ENCODE results near the gene OR2B3.
"Not testable (repeated sequence)": the region's sequence is repeated elsewhere in the genome, so short reads cannot be mapped to it uniquely, and the experiment has no call there.

OR2B3 gene, protein sequence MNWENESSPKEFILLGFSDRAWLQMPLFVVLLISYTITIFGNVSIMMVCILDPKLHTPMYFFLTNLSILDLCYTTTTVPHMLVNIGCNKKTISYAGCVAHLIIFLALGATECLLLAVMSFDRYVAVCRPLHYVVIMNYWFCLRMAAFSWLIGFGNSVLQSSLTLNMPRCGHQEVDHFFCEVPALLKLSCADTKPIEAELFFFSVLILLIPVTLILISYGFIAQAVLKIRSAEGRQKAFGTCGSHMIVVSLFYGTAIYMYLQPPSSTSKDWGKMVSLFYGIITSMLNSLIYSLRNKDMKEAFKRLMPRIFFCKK

DNA sequence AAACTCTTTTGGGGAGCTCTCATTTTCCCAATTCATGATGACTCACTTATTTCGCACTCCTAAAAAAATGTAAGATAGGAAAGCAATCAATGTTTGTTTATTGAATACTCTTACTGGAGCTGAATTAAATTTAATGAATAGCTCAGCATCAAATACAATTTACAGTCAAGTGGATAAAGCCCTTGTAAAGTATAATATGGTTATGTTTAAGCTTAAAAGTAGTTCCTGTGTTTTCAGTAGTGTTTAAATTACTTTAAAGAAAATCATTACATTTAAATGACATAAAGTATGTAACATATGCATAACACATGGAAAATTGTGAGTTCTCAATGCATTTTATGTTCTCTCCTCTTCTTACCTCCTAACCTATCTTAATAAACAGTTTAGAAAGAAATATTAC is at the start of gene OR2B3:
TSS of gene OR2B3 (minus strand) at position 101 of the 400 bp plus-strand sequence. CDS start at position 36, 65 bp downstream.
- no peak for DNase-seq (ENCODE audit: low read depth in 2 of 2)

DNA sequence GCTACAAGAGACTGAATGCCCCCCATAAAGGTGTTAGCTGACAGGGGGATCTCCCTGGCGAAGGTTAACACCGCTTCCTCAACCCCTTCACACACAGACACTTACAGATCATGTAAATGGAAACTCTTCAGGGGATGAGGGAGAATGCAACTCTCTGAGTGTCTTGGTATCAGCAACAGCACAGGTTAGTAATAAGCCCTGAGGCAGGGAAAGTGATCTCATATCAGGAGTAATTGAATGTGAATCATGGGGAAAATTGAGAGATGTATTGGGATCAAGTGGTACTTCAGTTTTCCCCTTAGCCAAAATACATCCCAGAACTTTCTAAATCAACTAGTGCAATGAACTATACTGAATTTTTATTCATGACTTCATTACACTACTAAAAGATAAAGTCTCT is 44.6 kb upstream of the OR2B3 start:
- no peak for DNase-seq (ENCODE audit: low read depth in 2 of 2)

DNA sequence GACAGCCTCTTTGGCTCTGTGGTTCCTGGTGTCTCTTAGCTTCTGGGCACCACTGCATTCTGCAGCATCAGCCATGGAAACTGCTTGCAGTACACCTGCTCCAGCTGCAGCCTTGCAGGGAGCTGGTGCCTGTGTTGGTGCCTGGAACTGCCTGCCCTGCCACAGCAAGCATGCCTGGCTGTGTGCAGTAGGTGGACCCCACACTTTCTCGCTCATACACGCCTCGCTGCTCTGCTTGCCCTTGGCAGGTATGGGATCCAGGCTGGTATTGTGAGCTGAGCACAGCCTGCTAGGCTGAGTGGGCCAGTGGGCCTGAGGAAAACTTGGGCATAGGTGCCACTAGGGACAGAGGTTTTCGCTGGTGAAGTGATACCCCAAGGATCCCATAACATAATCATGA is 43.5 kb upstream of the OR2B3 start:
- DNase-seq (ENCODE audit: low read depth in 2 of 2) = no peak

DNA sequence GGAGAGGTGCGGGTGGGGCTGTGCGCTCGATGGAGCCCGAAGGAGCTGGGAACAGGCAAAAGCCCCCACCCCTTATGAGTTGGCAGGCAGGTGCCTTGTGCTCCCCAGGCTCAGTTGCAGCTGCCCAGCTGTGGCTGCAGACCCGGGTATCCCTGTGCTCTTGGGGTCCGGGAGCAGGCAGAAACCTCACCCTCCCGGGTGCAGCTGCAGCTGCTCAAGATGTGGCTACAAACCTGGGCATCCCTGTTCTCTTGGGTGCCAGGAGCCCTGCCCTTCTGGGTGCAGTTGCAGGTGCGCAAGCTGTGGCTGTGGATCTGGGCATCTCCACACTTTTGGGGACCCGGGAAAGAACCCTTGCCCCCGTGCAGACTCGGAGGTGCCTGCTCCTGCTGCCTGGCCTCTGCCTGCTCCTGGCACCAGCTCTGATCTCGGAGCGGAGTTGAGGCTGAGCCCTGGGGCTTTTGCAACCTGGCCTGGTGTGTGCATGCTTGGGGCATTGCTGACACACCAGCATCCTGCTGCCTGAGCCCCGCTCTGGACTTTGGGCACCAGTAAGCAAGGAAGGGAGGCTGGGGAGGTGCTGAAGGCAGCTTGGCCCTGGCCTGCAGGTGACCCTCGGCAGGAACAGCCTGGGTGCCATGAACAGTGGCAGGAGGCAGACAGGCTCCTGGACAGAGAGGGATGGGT is 42.4 kb upstream of the OR2B3 start:
- DNase-seq (ENCODE audit: low read depth in 2 of 2) = no peak

DNA sequence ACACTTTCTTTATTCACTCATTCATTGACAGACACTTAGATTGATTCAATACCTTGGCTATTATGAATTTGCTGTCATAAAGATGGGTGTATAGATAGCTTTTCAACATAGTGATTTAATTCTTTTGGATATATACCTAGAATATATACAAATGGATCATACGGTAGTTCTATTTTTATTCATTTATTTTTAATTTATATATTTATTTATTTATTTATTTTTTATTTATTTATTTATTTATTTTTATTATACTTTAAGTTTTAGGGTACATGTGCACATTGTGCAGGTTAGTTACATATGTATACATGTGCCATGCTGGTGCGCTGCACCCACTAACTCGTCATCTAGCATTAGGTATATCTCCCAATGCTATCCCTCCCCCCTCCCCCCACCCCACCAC is 27.9 kb upstream of the OR2B3 start:
- not testable (repeated sequence) for DNase-seq (ENCODE audit: low read depth in 2 of 2)

DNA sequence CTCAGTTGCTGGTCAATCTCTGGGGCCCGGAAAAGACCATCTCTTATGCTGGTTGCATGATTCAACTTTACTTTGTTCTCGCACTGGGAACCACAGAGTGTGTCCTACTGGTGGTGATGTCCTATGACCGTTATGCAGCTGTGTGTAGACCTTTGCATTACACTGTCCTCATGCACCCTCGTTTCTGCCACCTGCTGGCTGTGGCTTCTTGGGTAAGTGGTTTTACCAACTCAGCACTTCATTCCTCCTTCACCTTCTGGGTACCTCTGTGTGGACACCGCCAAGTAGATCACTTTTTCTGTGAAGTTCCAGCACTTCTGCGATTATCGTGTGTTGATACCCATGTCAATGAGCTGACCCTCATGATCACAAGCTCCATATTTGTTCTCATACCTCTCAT is 25.0 kb upstream of the OR2B3 start:
- no peak for DNase-seq (ENCODE audit: low read depth in 2 of 2)

DNA sequence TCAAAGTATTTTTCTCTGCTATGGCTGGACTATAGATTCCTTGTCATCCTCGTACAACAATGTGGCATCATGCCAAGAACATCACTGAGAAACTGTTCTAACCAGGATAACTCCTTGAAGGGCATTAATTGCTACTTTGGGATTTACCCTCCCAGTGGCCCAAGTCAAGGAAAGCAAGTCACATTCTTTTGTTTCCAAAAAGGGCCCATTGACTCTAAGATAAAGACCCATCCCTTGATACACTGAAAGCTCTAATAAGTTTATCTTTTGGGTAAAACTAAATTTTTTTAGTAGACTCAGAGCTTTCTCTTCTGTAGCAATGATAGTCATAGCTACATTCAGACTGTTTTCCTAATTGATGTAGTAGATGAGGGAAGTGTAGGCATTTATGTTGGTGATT is 20.6 kb upstream of the OR2B3 start, which contains the start of gene OR2J3:
TSS of gene OR2J3 (plus strand) at position 301 of the 400 bp plus-strand sequence. CDS start 3,833 bp downstream, outside the sequence.
- no peak for DNase-seq (ENCODE audit: low read depth in 2 of 2)

DNA sequence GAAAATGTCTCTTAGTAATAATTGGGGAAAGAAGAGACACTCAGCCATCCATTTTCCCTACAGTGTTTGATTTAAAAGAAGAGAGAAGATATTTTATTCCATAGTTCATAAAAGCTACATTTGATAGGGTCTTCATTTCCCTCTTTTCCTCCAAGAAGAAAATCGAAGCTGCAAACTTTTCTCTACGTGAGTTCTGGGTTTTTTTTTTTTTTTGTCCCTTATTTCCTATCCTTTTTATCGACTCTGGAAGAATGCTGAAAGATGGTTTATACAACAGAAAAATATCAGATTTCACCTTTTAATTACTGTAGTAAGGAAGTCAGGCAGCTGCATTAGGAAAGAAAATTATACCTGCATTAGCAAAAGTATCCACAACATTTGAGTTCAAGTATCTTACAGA is 12.1 kb upstream of the OR2B3 start, which contains the start of gene OR2J1:
TSS of gene OR2J1 (plus strand) at position 301 of the 400 bp plus-strand sequence. CDS start 1,453 bp downstream, outside the sequence.
- no peak for DNase-seq (ENCODE audit: low read depth in 2 of 2)

DNA sequence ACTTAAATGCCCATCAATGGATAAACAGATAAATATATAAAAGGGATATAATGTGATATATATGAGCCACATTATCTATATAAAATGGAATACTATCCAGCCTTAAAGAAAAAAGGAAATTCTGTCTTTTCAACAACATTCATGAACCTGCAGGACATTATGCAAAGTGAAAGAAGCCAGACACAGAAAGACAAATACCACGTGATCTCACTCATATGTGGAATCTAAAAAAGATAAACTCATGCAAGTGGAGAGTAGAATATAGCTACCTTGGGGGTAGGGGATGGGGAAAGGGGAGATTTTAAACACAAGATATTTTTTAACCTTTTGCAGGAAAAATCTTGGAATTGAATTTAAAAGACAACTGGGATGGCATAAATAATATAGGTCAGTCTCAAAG is 10.7 kb upstream of the OR2B3 start:
- no peak for DNase-seq (ENCODE audit: low read depth in 2 of 2)

DNA sequence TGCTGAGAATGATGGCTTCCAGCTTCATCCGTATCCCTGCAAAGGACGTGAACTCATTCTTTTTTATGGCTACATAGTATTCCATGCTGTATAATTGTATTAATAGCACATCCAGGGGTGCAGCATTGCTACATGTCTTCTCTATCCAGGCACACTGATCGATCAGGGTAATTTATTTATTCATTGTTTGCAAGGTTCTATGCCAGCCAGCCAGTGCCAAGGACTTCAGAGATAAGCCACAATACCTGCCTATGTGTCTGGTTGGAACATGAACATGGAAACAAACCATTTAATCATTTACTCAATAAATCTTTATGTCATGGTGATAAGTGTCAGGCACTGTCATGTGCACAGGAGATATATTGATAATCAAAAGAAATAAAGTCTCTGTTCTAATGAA is 5.8 kb upstream of the OR2B3 start:
- no peak for DNase-seq (ENCODE audit: low read depth in 2 of 2)

DNA sequence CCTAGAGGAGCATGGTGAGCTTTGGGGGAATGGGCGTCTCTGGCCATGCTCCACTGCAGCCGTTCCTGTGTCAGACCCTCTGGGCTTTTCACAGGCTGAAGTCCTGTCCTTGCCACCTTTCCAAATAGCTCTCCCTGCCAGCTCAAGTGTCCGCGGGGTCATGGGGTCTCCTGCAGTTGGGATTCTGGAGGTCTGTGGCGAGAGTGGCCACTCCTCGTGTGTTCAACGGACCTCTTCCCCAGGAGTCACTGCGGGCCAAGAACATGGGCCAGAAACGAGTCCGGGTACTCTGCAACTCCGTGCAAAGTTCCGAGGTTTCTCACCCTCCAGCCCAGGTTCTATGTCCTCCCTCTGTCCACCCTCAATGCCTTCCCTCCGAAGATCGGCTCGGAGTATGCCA is 4.7 kb downstream of the OR2B3 start:
- DNase-seq (ENCODE audit: low read depth in 2 of 2) = no peak

DNA sequence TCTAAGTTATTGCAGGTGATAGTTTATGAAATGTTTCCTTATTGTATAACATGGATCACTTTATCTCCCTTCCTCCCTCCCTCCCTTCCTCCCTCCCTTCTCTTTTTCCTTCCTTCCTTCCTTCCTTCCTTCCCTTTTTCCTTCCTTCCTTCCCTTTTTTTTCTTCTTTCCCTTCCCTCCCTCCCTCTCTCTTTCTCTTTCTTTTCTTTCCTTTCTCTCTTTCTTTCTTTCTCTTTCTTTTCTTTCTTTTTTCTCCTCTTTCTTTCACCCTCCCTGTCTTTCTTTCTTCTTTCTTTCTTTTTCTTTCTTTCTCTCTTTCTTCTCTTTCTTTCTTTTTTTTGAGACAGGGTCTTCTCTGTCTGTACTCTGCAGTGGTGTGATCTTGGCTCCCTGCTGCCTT is 5.8 kb downstream of the OR2B3 start:
- DNase-seq (ENCODE audit: low read depth in 2 of 2) = no peak

DNA sequence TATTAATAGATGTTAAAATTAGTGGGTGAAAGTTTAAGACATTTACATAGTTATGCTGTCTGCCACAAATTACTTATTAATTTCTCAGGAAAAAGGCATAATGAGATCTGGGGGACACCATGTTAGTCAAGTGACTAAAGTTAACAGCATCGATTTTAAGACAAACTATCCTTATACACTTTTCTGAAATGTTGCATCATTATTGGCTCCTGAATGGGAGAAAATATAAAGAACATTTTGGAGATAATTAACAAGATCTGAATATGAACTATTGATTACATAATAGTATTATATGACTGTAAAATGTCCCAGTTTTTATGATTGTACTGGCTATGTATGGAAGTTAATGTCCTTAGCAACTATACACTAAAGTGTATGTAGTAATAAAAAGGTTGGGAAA is 7.9 kb downstream of the OR2B3 start:
- DNase-seq (ENCODE audit: low read depth in 2 of 2) = no peak

DNA sequence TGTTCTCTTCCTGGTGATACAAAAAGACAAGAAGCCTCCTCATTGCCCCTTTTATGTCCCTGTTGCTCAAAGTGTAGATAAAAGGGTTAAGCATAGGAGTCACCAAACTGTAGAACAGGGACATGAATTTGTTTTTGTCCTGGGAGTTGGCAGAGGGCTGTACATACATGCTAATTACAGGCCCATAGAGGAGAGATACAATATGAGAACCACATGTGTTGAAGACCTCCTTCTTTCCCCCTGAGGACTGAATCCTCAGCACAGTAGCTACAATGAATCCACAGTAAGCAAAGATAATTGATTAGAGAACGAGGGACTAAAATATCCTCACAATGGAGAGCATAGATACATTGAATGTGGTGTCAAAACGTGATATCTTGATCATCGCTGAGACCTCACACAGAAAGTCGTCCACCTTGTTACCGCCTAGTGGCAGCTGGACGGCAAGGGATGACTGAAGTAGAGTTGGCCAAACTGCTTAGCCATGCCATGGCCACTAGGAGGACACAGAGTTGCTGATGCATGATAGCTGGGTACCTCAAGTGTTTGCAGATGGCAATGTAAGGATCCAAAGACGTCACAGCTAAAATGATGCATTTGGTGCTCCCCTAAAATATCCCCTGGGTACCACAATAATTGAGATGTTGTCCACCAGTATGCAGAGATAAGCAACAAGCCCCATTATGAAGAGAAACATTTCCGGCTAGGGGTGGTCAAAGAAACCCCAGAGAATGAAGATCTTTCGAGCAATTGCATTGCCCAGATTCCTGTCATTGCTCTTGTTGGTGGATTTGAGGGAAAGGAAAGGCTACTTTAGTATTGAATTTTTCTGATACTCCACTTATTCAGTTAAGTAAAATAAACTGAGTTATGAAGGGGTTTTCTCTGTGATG is 15.0 kb downstream of the OR2B3 start:
- no peak for DNase-seq (ENCODE audit: low read depth in 2 of 2)

DNA sequence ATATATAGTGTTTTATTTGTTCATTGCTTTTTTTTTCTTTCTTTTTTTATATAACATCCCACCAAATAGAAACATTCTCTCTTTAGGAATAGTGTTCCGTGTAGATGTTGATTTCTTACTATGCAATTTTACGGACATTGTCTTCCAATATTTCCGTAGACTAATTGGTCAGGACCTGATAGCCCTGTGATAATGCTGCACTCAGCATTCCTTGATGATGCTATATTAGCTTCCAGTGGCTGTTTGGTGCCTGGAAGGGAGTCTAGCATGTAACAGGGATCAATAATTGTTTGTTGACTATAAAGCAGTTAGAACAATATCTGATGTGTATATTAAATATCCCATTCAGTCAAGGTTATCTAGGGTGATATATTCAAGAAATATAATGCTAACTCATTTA is 35.4 kb downstream of the OR2B3 start:
- DNase-seq (ENCODE audit: low read depth in 2 of 2) = no peak

DNA sequence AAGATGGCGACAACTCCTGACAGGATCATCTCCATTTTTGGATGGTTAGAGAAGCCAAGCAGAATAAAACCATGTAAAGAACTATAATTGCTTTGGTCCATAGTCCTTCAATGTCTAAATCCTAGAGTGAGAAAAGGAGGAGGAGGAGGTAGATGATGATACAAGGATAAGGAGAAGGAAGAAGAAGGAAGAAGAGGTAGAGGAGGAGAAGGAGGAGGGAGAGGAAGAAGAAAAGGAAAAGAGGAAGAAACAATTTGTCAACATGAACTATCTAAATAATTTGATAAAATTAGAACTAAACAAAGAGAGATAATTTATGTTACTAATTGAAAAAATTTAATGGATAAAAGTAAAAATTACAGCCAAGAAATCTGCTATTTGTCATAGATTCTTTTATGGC is 42.0 kb downstream of the OR2B3 start, which contains the start of gene OR2W1:
TSS of gene OR2W1 (minus strand) at position 101 of the 400 bp plus-strand sequence. CDS start at position 101, 0 bp downstream.
- DNase-seq (ENCODE audit: low read depth in 2 of 2) = no peak
